Activated CD4-positive, alpha-beta T cell treated with anti-CD3 and anti-CD28 coated beads, Interleukin-2, amount 10 ng/mL, durations not matched to agents 7 days and 5 days (primary cell): ENCODE data around the gene SORL1. TPM values are rescaled to one million over a fixed set of nuclear protein-coding genes. Genes with fewer than 3 reads are reported as not detected.

Experiments used
- CTCF ChIA-PET: fragments of 350-600 bp; sonication (Branson Sonifier 250); formaldehyde crosslinking; loops from one replicate; lab custom pipeline; 2021; ENCODE audit warnings: antibody characterized with exemption; lab: Charles Lee
- POLR2A ChIA-PET: fragments of 350-600 bp; sonication (Branson Sonifier 250); formaldehyde crosslinking; loops from one replicate; lab custom pipeline; 2021; ENCODE audit warnings: antibody characterized with exemption; lab: Charles Lee
- DNase-seq: peaks from one replicate; pipeline ENCODE4 v3.0.0-alpha.2; 2020
- H3K27ac Mint-ChIP-seq: one replicate; pipeline ENCODE4 v1.8.0; 2021; ENCODE audit warnings: mild to moderate bottlenecking, moderate library complexity, mixed read lengths
- H3K27me3 Mint-ChIP-seq: one replicate; pipeline ENCODE4 v1.8.0; 2021; ENCODE audit warnings: mixed read lengths
- H3K36me3 Mint-ChIP-seq: one replicate; pipeline ENCODE4 v1.8.0; 2021; ENCODE audit warnings: low read depth, mixed read lengths
- H3K4me1 Mint-ChIP-seq: one replicate; pipeline ENCODE4 v1.8.0; 2021; ENCODE audit warnings: mixed read lengths
- H3K4me3 Mint-ChIP-seq: one replicate; pipeline ENCODE4 v1.8.0; 2021; ENCODE audit warnings: mild to moderate bottlenecking, moderate library complexity, mixed read lengths
- H3K9me3 Mint-ChIP-seq: one replicate; pipeline ENCODE4 v1.8.0; 2021; ENCODE audit warnings: mixed read lengths
- total RNA-seq, 2 experiments: library from RNA; stranded (reverse); gene quantifications; one replicate each; pipeline ENCODE4 v1.2.3, GENCODE V29; 2021

SORL1 gene
- total RNA-seq, 2 experiments from 2014 or later = 197 to 207 TPM

DNA sequence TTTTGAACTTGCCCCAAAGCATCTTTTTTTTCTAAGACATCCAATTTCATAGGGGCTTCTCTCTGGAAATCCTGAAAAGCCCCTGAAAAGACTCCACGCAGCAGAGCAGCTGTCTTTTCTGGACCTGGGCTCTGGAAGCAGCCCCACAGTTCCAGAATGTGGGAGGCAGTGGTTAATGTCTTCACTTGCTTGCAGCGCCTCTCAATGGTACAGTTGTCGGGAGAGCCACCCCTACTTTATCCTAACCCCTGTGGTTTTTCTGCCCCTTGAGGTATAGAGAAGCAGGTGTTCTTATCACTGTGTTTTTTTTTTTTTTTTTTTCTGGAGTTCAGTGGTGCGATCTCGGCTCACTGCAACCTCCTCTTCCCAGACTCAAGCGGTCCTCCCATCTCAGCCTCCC, 84.0 kb downstream of the SORL1 start:
- CTCF ChIA-PET = interaction anchor here (0.6 kb wide), 2 partner anchors 28 to 102 kb away, joined by 3 to 4 read pairs; no protein-coding TSS in a partner anchor
- H3K27me3 Mint-ChIP-seq = no peaks in the 10 kb centered on the region
- no peak overlapping the region for H3K4me3 Mint-ChIP-seq
- H3K27ac Mint-ChIP-seq = no peak overlapping the region
- no peaks in the 10 kb centered on the region for H3K9me3 Mint-ChIP-seq
- DNase-seq = no peak
- peaks cover 83% of the 10 kb centered on the region for H3K36me3 Mint-ChIP-seq
- POLR2A ChIA-PET = no interaction called here
- H3K4me1 Mint-ChIP-seq = peaks cover 52% of the 10 kb centered on the region

DNA sequence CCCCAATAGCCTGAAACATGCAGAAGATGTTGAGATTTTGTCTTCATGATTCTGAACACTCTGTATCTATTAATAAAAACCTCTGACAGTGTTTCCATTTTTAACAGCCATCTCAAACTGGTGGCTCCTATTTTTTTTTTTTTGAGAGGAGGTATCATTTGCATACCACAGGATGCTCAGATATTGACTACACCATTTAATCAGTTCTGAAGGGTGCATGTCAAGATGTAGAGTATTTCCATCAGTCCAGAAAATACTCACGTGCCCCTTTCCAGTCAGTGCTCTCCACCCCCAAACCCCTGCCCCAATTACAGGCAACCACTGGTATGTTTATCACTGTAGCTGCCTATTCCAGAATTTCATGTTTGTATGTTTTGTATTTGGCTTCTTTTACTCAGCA, 85.9 kb downstream of the SORL1 start:
- peaks cover 81% of the 10 kb centered on the region for H3K36me3 Mint-ChIP-seq
- no peaks in the 10 kb centered on the region for H3K9me3 Mint-ChIP-seq
- no peak for DNase-seq
- POLR2A ChIA-PET = interaction anchor here (0.5 kb wide), 1 partner anchor 1346 kb away, joined by 4 read pairs; no protein-coding TSS in a partner anchor
- no peak overlapping the region for H3K4me3 Mint-ChIP-seq
- CTCF ChIA-PET = no interaction called here
- no peaks in the 10 kb centered on the region for H3K27me3 Mint-ChIP-seq
- peaks cover 48% of the 10 kb centered on the region for H3K4me1 Mint-ChIP-seq
- H3K27ac Mint-ChIP-seq = peak overlapping the region; percentile 37

GRCh38 chr11:121539000-121539399, 86.9 kb downstream of the SORL1 start:
- peaks cover 49% of the 10 kb centered on the region for H3K4me1 Mint-ChIP-seq
- no peak overlapping the region for H3K27ac Mint-ChIP-seq

GRCh38 chr11:121540627-121541026, 88.5 kb downstream of the SORL1 start:
- Mint-ChIP-seq H3K4me3 (no peak overlapping the region), H3K36me3 (peaks cover 82% of the 10 kb centered on the region), H3K9me3 (no peaks in the 10 kb centered on the region), H3K4me1 (peaks cover 63% of the 10 kb centered on the region), H3K27me3 (no peaks in the 10 kb centered on the region), H3K27ac (no peak overlapping the region)
- ChIA-PET POLR2A (no interaction called here), CTCF (no interaction called here)
- no peak for DNase-seq

More at GRCh38 chr11:121539000-121539399, 86.9 kb downstream of the SORL1 start:
- DNase-seq = no peak
- Mint-ChIP-seq H3K9me3 (no peaks in the 10 kb centered on the region), H3K27me3 (no peaks in the 10 kb centered on the region), H3K36me3 (peaks cover 81% of the 10 kb centered on the region), H3K4me3 (no peak overlapping the region)
- POLR2A ChIA-PET = no interaction called here
- CTCF ChIA-PET = no interaction called here

DNA sequence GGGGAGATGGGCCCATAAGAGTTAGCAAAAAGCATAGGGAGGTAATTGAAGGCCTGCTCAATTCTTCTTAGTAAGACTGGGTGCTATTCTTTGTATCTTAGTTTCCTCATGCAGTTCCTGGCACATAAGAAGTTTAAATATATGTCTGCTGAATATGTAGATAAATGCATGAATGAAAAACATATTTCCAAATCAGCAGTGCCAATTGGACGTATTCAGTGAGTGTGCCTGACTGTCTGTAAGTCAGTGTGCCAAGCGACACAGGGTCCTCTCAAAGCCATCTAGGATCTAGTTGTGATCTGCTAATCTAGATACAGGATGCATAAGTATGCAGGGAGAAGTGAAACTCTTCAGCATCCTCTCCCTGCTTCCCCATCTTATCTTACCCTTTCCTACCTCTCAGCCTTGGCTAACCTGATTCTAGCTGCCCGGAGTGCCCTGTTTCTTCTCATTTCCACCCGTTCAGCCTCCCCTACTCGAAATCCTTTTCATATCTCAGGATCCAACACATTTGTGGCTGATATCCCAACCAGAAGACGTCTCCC, 91.8 kb downstream of the SORL1 start:
- POLR2A ChIA-PET = no interaction called here
- no peak overlapping the region for H3K4me3 Mint-ChIP-seq
- peaks cover 88% of the 10 kb centered on the region for H3K36me3 Mint-ChIP-seq
- no peak for DNase-seq
- no peaks in the 10 kb centered on the region for H3K27me3 Mint-ChIP-seq
- CTCF ChIA-PET = interaction anchor here (0.6 kb wide), 1 partner anchor 25 kb away, joined by 3 read pairs; no protein-coding TSS in a partner anchor
- peaks cover 56% of the 10 kb centered on the region for H3K4me1 Mint-ChIP-seq
- peaks cover 3% of the 10 kb centered on the region for H3K9me3 Mint-ChIP-seq
- peak overlapping the region; percentile 4 for H3K27ac Mint-ChIP-seq

- Mint-ChIP-seq H3K4me1 (peaks cover 49% of the 10 kb centered on the region), H3K4me3 (no peak overlapping the region), H3K27me3 (no peaks in the 10 kb centered on the region), H3K36me3 (peaks cover 86% of the 10 kb centered on the region), H3K9me3 (peaks cover 3% of the 10 kb centered on the region), H3K27ac (peak overlapping the region; percentile 58)
- POLR2A ChIA-PET = no interaction called here
- CTCF ChIA-PET = interaction anchor here (1.5 kb wide), 1 partner anchor 10 kb away, joined by 6 read pairs; no protein-coding TSS in a partner anchor
- peak; percentile 39 for DNase-seq
Measured at GRCh38 chr11:121544956-121545355, 92.8 kb downstream of the SORL1 start.

GRCh38 chr11:121547574-121547973, 95.5 kb downstream of the SORL1 start:
- ChIA-PET CTCF (interaction anchor here (0.6 to 1.4 kb wide), 3 partner anchors 19 to 233 kb away, joined by 3 to 5 read pairs (median 3); no protein-coding TSS in a partner anchor), POLR2A (no interaction called here)
- Mint-ChIP-seq H3K9me3 (peaks cover 3% of the 10 kb centered on the region), H3K27me3 (no peaks in the 10 kb centered on the region), H3K4me1 (peaks cover 39% of the 10 kb centered on the region), H3K4me3 (no peak overlapping the region), H3K27ac (peak overlapping the region; percentile 64), H3K36me3 (peaks cover 84% of the 10 kb centered on the region)
- no peak for DNase-seq

DNA sequence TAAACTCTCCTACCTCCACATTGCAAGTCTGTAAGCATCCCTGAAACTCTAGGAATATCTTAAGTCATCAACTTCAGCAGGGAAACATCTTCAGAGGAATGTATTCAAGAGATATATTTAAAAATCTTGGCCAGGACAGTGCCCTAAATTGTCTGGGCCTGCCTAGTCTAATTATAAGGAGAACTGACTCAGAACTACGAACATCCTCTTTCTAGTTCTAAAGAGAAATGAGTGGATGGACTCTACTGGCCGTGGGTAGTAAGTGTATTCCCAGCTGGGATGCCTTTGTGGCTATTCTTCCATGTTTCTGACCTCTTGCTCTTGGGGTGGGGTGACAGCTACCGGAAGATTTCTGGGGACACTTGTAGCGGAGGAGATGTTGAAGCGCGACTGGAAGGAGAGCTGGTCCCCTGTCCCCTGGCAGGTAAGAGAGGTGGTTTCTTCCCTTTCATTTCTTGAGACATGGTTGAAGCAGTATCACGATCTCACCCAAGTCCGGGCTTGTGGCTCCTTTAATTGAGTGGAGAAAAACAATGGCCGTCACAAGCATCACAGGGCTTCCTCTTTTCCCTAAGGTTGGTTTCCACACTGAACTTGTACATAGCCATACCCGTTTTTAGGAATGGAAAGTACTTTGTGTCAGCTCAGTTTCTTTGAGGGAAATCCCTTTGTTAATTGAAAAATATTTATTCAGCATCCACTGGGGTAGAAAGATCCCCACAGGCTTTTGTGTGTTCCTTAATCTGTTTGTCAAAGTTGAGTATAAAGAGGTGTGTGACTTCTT, 98.3 kb downstream of the SORL1 start:
- POLR2A ChIA-PET = no interaction called here
- Mint-ChIP-seq H3K27ac (no peak overlapping the region), H3K4me1 (peaks cover 15% of the 10 kb centered on the region), H3K36me3 (peaks cover 83% of the 10 kb centered on the region), H3K4me3 (no peak overlapping the region), H3K9me3 (peaks cover 3% of the 10 kb centered on the region), H3K27me3 (no peaks in the 10 kb centered on the region)
- DNase-seq = no peak
- CTCF ChIA-PET = interaction anchor here (1.1 kb wide), 1 partner anchor 44 kb away, joined by 3 read pairs; no protein-coding TSS in a partner anchor

DNA sequence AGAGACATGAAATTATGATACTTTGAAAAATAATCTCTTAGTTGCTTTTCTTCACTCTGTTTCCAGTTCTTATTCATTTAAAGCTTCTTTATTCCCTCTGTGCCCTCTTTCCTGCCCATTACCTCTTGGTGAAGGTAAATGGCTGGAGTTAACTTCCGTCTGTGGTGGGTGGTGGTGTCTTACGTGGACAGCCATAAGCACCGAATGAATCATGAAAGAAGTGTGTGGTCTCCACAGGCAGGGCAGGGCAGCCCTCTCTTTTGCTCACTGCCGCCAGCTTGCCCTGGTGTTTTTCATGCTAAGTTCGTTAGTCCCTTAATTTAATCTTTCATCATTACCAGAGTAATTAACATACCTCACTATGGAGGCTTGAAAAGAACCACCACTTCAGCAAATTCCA, 99.3 kb downstream of the SORL1 start:
- CTCF ChIA-PET = interaction anchor here (1.1 kb wide), 1 partner anchor 43 kb away, joined by 3 read pairs; no protein-coding TSS in a partner anchor
- POLR2A ChIA-PET = no interaction called here
- no peak overlapping the region for H3K27ac Mint-ChIP-seq

DNA sequence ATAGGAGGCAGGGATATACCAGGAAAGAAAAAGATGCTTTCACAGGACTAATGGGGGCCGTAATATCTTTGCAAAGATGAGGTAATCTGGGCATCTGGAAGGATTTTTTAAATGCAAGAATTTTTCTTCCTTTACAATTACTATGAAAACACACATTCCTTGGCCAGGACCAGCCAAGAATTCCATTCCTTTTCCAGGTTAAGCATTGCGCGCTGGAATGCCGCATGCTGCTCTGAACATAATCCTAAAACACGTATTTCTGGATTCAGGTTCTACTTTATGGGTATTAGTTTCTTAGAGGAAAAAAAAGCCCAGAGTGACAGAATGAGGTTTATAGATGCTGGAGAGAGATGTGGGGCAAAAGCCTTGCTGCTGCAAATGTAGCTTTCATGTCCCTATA, 100.0 kb downstream of the SORL1 start:
- CTCF ChIA-PET = interaction anchor here (0.6 kb wide), 1 partner anchor 47 kb away, joined by 5 read pairs; no protein-coding TSS in a partner anchor
- H3K4me3 Mint-ChIP-seq = no peak overlapping the region

More for the DNA sequence above, 99.3 kb downstream of the SORL1 start:
- peaks cover 82% of the 10 kb centered on the region for H3K36me3 Mint-ChIP-seq
- H3K9me3 Mint-ChIP-seq = no peaks in the 10 kb centered on the region
- no peak for DNase-seq
- H3K4me1 Mint-ChIP-seq = peaks cover 11% of the 10 kb centered on the region
- no peak overlapping the region for H3K4me3 Mint-ChIP-seq
- no peaks in the 10 kb centered on the region for H3K27me3 Mint-ChIP-seq

GRCh38 chr11:121552644-121553043, 100.5 kb downstream of the SORL1 start:
- no peak for DNase-seq
- Mint-ChIP-seq H3K36me3 (peaks cover 82% of the 10 kb centered on the region), H3K4me1 (peaks cover 16% of the 10 kb centered on the region), H3K27ac (no peak overlapping the region), H3K27me3 (no peaks in the 10 kb centered on the region), H3K9me3 (no peaks in the 10 kb centered on the region), H3K4me3 (no peak overlapping the region)
- ChIA-PET CTCF (interaction anchor here (0.6 kb wide), 1 partner anchor 47 kb away, joined by 5 read pairs; no protein-coding TSS in a partner anchor), POLR2A (no interaction called here)

More for the DNA sequence above, 100.0 kb downstream of the SORL1 start:
- POLR2A ChIA-PET = no interaction called here
- DNase-seq = no peak
- no peaks in the 10 kb centered on the region for H3K9me3 Mint-ChIP-seq
- peaks cover 15% of the 10 kb centered on the region for H3K4me1 Mint-ChIP-seq
- no peaks in the 10 kb centered on the region for H3K27me3 Mint-ChIP-seq
- H3K27ac Mint-ChIP-seq = no peak overlapping the region
- H3K36me3 Mint-ChIP-seq = peaks cover 81% of the 10 kb centered on the region

DNA sequence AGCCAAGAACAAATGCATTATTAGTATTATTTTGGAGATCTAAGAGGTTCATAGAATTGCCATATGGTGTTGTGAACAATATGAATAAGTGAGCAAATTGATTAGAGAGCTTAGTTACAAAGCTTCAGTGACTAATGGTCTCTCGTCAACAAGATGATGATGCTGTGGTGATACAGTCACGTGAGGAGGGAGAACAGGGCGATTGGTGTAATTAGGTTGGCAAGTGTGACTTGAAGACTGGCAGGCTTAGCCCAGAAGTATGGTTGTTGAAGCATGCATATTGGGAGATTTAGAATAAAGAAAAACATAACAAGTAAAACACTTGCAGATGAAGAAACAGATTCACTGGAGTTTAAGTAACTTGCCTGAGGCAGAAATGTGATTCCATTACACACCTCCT, 101.3 kb downstream of the SORL1 start:
- H3K27ac Mint-ChIP-seq = no peak overlapping the region

DNA sequence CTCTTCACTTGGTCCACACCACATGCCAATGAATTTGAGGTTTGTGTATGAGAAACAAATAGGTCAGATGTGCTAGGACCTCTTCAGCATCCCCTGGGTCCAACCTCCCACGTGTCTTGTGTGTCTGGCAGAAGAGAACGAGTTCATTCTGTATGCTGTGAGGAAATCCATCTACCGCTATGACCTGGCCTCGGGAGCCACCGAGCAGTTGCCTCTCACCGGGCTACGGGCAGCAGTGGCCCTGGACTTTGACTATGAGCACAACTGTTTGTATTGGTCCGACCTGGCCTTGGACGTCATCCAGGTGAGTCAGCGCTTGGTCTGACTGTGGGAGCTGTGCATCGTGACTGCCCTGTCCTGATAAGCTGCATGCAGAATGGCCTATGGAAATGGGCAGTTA, 101.7 kb downstream of the SORL1 start:
- Mint-ChIP-seq H3K9me3 (no peaks in the 10 kb centered on the region), H3K27ac (no peak overlapping the region), H3K36me3 (peaks cover 79% of the 10 kb centered on the region), H3K4me3 (no peak overlapping the region), H3K27me3 (no peaks in the 10 kb centered on the region), H3K4me1 (peaks cover 15% of the 10 kb centered on the region)
- DNase-seq = no peak
- ChIA-PET CTCF (interaction anchor here (1.5 kb wide), 1 partner anchor 40 kb away, joined by 4 read pairs; no protein-coding TSS in a partner anchor), POLR2A (no interaction called here)

More for the DNA sequence above, 101.3 kb downstream of the SORL1 start:
- H3K4me1 Mint-ChIP-seq = peaks cover 15% of the 10 kb centered on the region
- H3K36me3 Mint-ChIP-seq = peaks cover 78% of the 10 kb centered on the region
- no peak for DNase-seq
- no peak overlapping the region for H3K4me3 Mint-ChIP-seq
- H3K9me3 Mint-ChIP-seq = no peaks in the 10 kb centered on the region
- H3K27me3 Mint-ChIP-seq = no peaks in the 10 kb centered on the region
- ChIA-PET CTCF (interaction anchor here (1.5 kb wide), 1 partner anchor 39 kb away, joined by 4 read pairs; no protein-coding TSS in a partner anchor), POLR2A (no interaction called here)
